OCI-LY1 (cell line): Measurements from ENCODE around the gene DMGDH.

Experiments
- H2AFZ ChIP-seq: fragments of 200-600 bp; sonication (generic), shearing (Covaris generic); 2 replicates; pipeline ENCODE4 v1.6.0; 2014; ENCODE audit warnings: antibody characterized with exemption, mild to moderate bottlenecking, low read length
- H3F3A ChIP-seq: fragments of 200-600 bp; sonication (generic), shearing (Covaris generic); 2 replicates; pipeline ENCODE4 v1.6.0; 2014; ENCODE audit warnings: mild to moderate bottlenecking, antibody characterized with exemption, low read length, moderate library complexity; ENCODE audit not compliant: insufficient read depth
- H3K27ac ChIP-seq: fragments of 200-600 bp; sonication (generic); 2 replicates; pipeline ENCODE4 v1.5.1; 2014; ENCODE audit warnings: low read length, mixed run types, mild to moderate bottlenecking, low read depth; ENCODE audit not compliant: poor library complexity, severe bottlenecking
- H3K27me3 ChIP-seq: fragments of 200-600 bp; sonication (generic); 2 replicates; pipeline ENCODE4 v1.6.0; 2014; ENCODE audit warnings: antibody characterized with exemption, mild to moderate bottlenecking, low read length, moderate library complexity; ENCODE audit not compliant: insufficient read depth
- H3K36me3 ChIP-seq: fragments of 200-600 bp; sonication (generic); 2 replicates; pipeline ENCODE4 v1.6.1; 2014; ENCODE audit warnings: mild to moderate bottlenecking, antibody characterized with exemption, low read length, moderate library complexity, mixed read lengths; ENCODE audit not compliant: insufficient read depth
- H3K4me1 ChIP-seq: fragments of 200-600 bp; sonication (generic); 2 replicates; pipeline ENCODE4 v1.5.1; 2014; ENCODE audit warnings: mild to moderate bottlenecking, low read length, moderate library complexity; ENCODE audit not compliant: insufficient read depth, severe bottlenecking
- H3K4me2 ChIP-seq: fragments of 200-600 bp; sonication (generic), shearing (Covaris generic); 2 replicates; pipeline ENCODE4 v1.6.1; 2014; ENCODE audit warnings: low read length
- H3K4me3 ChIP-seq: fragments of 200-600 bp; sonication (generic); 2 replicates; pipeline ENCODE4 v1.5.1; 2014; ENCODE audit warnings: low read length, low read depth, mild to moderate bottlenecking, mixed read lengths; ENCODE audit not compliant: poor library complexity, severe bottlenecking
- H3K79me2 ChIP-seq: fragments of 200-600 bp; shearing (Covaris generic); 2 replicates; pipeline ENCODE4 v1.6.1; 2016; ENCODE audit warnings: mixed run types, low read length, mixed read lengths; ENCODE audit not compliant: insufficient read depth
- H3K9ac ChIP-seq: fragments of 200-600 bp; sonication (generic), shearing (Covaris generic); 2 replicates; pipeline ENCODE4 v1.6.1; 2014; ENCODE audit warnings: mild to moderate bottlenecking, low read length, mixed read lengths
- H3K9me2 ChIP-seq: fragments of 200-600 bp; sonication (generic), shearing (Covaris generic); 2 replicates; pipeline ENCODE4 v1.6.1; 2014; ENCODE audit warnings: low read depth, mild to moderate bottlenecking, low read length, mixed read lengths
- H3K9me3 ChIP-seq: fragments of 200-600 bp; shearing (Covaris generic); 2 replicates; pipeline ENCODE4 v1.6.1; 2014; ENCODE audit warnings: low read length, mixed read lengths
- H4K20me1 ChIP-seq: fragments of 200-600 bp; sonication (generic), shearing (Covaris generic); 2 replicates; pipeline ENCODE4 v1.6.0; 2016; ENCODE audit warnings: mild to moderate bottlenecking, low read length; ENCODE audit not compliant: insufficient read depth
- EZH2 ChIP-seq: fragments of 200-600 bp; sonication (generic), shearing (Covaris generic); IDR thresholded peaks from 2 replicates; pipeline ENCODE4 v1.8.0; 2017; ENCODE audit warnings: borderline replicate concordance, mixed run types, mild to moderate bottlenecking, antibody characterized with exemption, low read length, moderate library complexity, mixed read lengths
- TF ChIP-seq, protein P1 (sequence below): fragments of 200-600 bp; sonication (generic), shearing (Covaris generic); IDR thresholded peaks from 2 replicates; pipeline ENCODE4 v1.5.1; 2017; ENCODE audit warnings: mild to moderate bottlenecking, antibody characterized with exemption, low read length, moderate library complexity, mixed read lengths

Gene DMGDH

DNA sequence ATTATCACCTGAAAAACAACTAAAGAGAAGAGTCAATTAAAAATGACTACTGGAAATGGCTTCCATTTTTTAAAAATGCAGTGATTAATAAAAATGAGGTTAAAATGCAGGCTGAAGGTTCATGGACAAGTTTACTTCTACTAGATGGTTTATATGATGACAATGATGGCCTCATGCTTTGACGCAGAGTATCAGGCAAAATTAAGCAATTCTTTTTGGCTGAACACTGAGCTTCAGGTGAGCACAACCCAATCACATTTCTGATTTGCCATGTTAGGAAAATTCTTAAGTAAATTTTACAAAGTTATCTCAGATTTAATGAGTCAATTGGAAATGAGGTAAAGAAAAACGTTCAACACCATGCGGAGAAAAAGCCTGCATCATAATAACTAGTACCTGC is 22.3 kb downstream of the DMGDH start:
- Histone ChIP-seq H3F3A (no peaks in the 10 kb centered on the region), H4K20me1 (no peaks in the 10 kb centered on the region), H3K9me3 (no peaks in the 10 kb centered on the region), H3K27me3 (no peaks in the 10 kb centered on the region; the same call in 1 of the 2 replicates), H3K27ac (no peak overlapping the region), H3K4me1 (no peaks in the 10 kb centered on the region), H3K36me3 (no peaks in the 10 kb centered on the region), H3K79me2 (no peaks in the 10 kb centered on the region), H3K4me2 (no peak overlapping the region), H3K9me2 (no peaks in the 10 kb centered on the region), H3K9ac (no peak overlapping the region), H3K4me3 (no peak overlapping the region), H2AFZ (no peak overlapping the region)
- TF ChIP-seq EZH2, result no peak
- TF ChIP-seq, protein P1, sequence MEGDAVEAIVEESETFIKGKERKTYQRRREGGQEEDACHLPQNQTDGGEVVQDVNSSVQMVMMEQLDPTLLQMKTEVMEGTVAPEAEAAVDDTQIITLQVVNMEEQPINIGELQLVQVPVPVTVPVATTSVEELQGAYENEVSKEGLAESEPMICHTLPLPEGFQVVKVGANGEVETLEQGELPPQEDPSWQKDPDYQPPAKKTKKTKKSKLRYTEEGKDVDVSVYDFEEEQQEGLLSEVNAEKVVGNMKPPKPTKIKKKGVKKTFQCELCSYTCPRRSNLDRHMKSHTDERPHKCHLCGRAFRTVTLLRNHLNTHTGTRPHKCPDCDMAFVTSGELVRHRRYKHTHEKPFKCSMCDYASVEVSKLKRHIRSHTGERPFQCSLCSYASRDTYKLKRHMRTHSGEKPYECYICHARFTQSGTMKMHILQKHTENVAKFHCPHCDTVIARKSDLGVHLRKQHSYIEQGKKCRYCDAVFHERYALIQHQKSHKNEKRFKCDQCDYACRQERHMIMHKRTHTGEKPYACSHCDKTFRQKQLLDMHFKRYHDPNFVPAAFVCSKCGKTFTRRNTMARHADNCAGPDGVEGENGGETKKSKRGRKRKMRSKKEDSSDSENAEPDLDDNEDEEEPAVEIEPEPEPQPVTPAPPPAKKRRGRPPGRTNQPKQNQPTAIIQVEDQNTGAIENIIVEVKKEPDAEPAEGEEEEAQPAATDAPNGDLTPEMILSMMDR, result no peak

DNA sequence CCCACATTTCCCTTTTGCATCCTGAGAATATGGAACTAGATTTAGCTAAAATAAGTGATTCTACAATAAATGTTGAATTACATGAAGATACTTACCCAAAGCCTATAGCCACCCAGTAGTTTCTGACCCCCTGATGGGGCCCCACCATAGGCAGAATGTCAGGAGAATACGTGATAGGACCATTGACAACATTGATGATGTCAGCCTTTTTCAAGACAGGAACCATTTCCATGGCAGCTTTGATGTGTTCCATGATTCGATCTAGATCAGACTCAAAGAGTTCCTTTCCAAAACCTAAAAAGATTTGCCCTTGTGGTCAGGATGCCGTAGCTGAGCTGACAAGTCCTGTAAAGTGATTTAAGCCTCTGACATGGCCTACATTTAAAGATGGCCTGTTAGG is 27.3 kb downstream of the DMGDH start:
- Histone ChIP-seq H3K79me2 (no peaks in the 10 kb centered on the region), H3K4me2 (no peak overlapping the region), H3K27ac (no peak overlapping the region), H3K9me2 (no peaks in the 10 kb centered on the region), H3K9me3 (no peaks in the 10 kb centered on the region), H3F3A (no peaks in the 10 kb centered on the region), H3K4me1 (no peaks in the 10 kb centered on the region), H3K36me3 (no peaks in the 10 kb centered on the region), H3K4me3 (no peak overlapping the region), H3K27me3 (no peaks in the 10 kb centered on the region; the same call in 1 of the 2 replicates), H3K9ac (no peak overlapping the region), H4K20me1 (no peaks in the 10 kb centered on the region), H2AFZ (no peak overlapping the region)
- TF ChIP-seq, protein P1, result no peak
- no peak for TF ChIP-seq EZH2

DNA sequence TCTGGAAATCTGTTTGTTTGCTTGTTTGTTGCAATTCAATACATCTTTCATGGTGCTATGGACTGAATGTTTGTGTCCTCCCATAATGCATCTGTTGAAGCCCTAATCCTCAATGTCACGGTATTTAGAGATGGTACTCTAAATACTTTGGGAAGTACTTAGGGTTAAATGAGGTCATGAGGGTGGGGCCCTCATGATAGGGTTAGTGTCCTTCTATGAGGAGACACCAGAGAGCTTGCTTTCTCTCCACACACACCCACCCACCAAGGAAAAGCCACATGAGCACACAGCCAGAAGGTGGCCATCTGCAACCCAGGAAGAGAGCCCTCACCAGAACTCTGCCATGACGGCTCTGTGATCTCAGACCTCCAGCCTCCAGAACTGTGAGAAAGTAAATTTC is 32.7 kb downstream of the DMGDH start:
- H3K79me2 ChIP-seq, result no peaks in the 10 kb centered on the region
- no peaks in the 10 kb centered on the region for H4K20me1 ChIP-seq
- H3K9ac ChIP-seq, result no peak overlapping the region
- H3K9me2 ChIP-seq, result no peaks in the 10 kb centered on the region
- no peak overlapping the region for H3K4me3 ChIP-seq
- peaks cover 8% of the 10 kb centered on the region; the same call in 1 of the 2 replicates for H3K27me3 ChIP-seq
- TF ChIP-seq, protein P1, result no peak
- TF ChIP-seq EZH2, result no peak
- H3K4me2 ChIP-seq, result no peak overlapping the region
- no peak overlapping the region for H2AFZ ChIP-seq
- no peaks in the 10 kb centered on the region for H3K9me3 ChIP-seq
- H3K4me1 ChIP-seq, result no peaks in the 10 kb centered on the region
- no peak overlapping the region for H3K27ac ChIP-seq
- H3K36me3 ChIP-seq, result no peaks in the 10 kb centered on the region
- no peaks in the 10 kb centered on the region for H3F3A ChIP-seq
